Measurements from ENCODE around the gene ADARB2. TPM values are rescaled to one million over a fixed set of nuclear protein-coding genes. Genes with fewer than 3 reads are reported as not detected.

The ADARB2 gene
- total and polyA plus RNA-seq, 4 donors = 0.22 to 1.3 (median 0.55) TPM

GRCh38 chr10:1608851-1609647, 128.3 kb downstream of the ADARB2 start:
- DNase-seq = peak in 1 of 3 donors; percentile 27
- 15 to 19% methylated on average over 28 of the region's 28 CpGs for WGBS, 2 donors

GRCh38 chr10:1608408-1608807, 128.9 kb downstream of the ADARB2 start:
- peaks cover 0 to 2% (median 0%) of the 10 kb centered on the region in 4 donors for H3K9me3 ChIP-seq (ENCODE audit: control insufficient read depth in 4 of 4, insufficient read depth in 3 of 4, low read length in 3 of 4)
- H3K4me3 ChIP-seq = no peak overlapping the region
- H3K4me1 ChIP-seq (ENCODE audit: control insufficient read depth in 5 of 5, insufficient read depth in 5 of 5, low read length in 5 of 5) = peaks cover 0 to 6% (median 0%) of the 10 kb centered on the region in 5 donors
- ATAC-seq (ENCODE audit: insufficient read depth, low FRiP score) (no peak), DNase-seq (no peak)
- no peak overlapping the region for H3K27ac ChIP-seq (ENCODE audit: low read depth in 1 of 2, low read length in 1 of 2)
- WGBS, 2 donors = 43 to 46% methylated on average over 3 of the region's 3 CpGs
- H3K27me3 ChIP-seq (ENCODE audit: control insufficient read depth in 3 of 3, insufficient read depth in 3 of 3, low read length in 2 of 3) = peaks cover 0 to 53% (median 16%) of the 10 kb centered on the region in 3 donors
- no peaks in the 10 kb centered on the region for H3K36me3 ChIP-seq (ENCODE audit: control insufficient read depth in 4 of 4, insufficient read depth in 4 of 4, low read length in 4 of 4)
- TF ChIP-seq CTCF (IDR thresholded peaks at IDR 0.05; ENCODE audit: control extremely low read depth, extremely low read depth) = no peak
- H3K9ac ChIP-seq (ENCODE audit: insufficient read depth in 1 of 2, low read length in 2 of 2) = no peak overlapping the region

More at GRCh38 chr10:1608851-1609647, 128.3 kb downstream of the ADARB2 start:
- no peak for TF ChIP-seq CTCF (IDR thresholded peaks at IDR 0.05; ENCODE audit: control extremely low read depth, extremely low read depth)
- Histone ChIP-seq H3K27me3 (ENCODE audit: control insufficient read depth in 3 of 3, insufficient read depth in 3 of 3, low read length in 2 of 3) (peaks cover 0 to 53% (median 16%) of the 10 kb centered on the region in 3 donors), H3K4me1 (ENCODE audit: control insufficient read depth in 5 of 5, insufficient read depth in 5 of 5, low read length in 5 of 5) (peaks cover 0 to 6% (median 0%) of the 10 kb centered on the region in 5 donors), H3K27ac (ENCODE audit: low read depth in 1 of 2, low read length in 1 of 2) (no peak overlapping the region), H3K9ac (ENCODE audit: insufficient read depth in 1 of 2, low read length in 2 of 2) (no peak overlapping the region), H3K4me3 (no peak overlapping the region), H3K36me3 (ENCODE audit: control insufficient read depth in 4 of 4, insufficient read depth in 4 of 4, low read length in 4 of 4) (no peaks in the 10 kb centered on the region), H3K9me3 (ENCODE audit: control insufficient read depth in 4 of 4, insufficient read depth in 3 of 4, low read length in 3 of 4) (peaks cover 0 to 2% (median 0%) of the 10 kb centered on the region in 4 donors)
- ATAC-seq (ENCODE audit: insufficient read depth, low FRiP score) = no peak

- Histone ChIP-seq H3K9ac (ENCODE audit: insufficient read depth in 1 of 2, low read length in 2 of 2) (no peak overlapping the region), H3K27ac (ENCODE audit: low read depth in 1 of 2, low read length in 1 of 2) (no peak overlapping the region), H3K27me3 (ENCODE audit: control insufficient read depth in 3 of 3, insufficient read depth in 3 of 3, low read length in 2 of 3) (peaks cover 0 to 52% (median 17%) of the 10 kb centered on the region in 3 donors), H3K9me3 (ENCODE audit: control insufficient read depth in 4 of 4, insufficient read depth in 3 of 4, low read length in 3 of 4) (peaks cover 0 to 2% (median 0%) of the 10 kb centered on the region in 4 donors), H3K4me3 (no peak overlapping the region), H3K36me3 (ENCODE audit: control insufficient read depth in 4 of 4, insufficient read depth in 4 of 4, low read length in 4 of 4) (no peaks in the 10 kb centered on the region), H3K4me1 (ENCODE audit: control insufficient read depth in 5 of 5, insufficient read depth in 5 of 5, low read length in 5 of 5) (peaks cover 0 to 6% (median 0%) of the 10 kb centered on the region in 5 donors)
- WGBS, 2 donors = 89 to 90% methylated on average over 14 of the region's 14 CpGs
- TF ChIP-seq CTCF (IDR thresholded peaks at IDR 0.05; ENCODE audit: control extremely low read depth, extremely low read depth) = no peak
- DNase-seq (no peak), ATAC-seq (ENCODE audit: insufficient read depth, low FRiP score) (no peak)
These were observed 129.9 kb downstream of the ADARB2 start for GRCh38 chr10:1607466-1607865.
